WTC11 (cell line): ENCODE results near the gene ARHGAP28. TPM values are rescaled to one million over a fixed set of nuclear protein-coding genes. Genes with fewer than 3 reads are reported as not detected.

Experiments used
- ATAC-seq: fragments of 200-7000 bp; cut with Tn5 transposase; 2 replicates; pipeline ENCODE4 v1.10.0; 2021; ENCODE audit warnings: mild to moderate bottlenecking, moderate library complexity
- CTCF ChIA-PET: fragments of 300-600 bp; sonication (Branson Sonifier 250); formaldehyde crosslinking; loops from one replicate; lab custom pipeline; 2021; ENCODE audit warnings: antibody characterized with exemption; lab: Charles Lee
- POLR2A ChIA-PET: fragments of 350-600 bp; sonication (Branson Sonifier 250); formaldehyde crosslinking; loops from one replicate; lab custom pipeline; 2021; ENCODE audit warnings: antibody characterized with exemption; lab: Charles Lee
- DNase-seq: peaks from one replicate; pipeline ENCODE4 v3.0.0; 2021; ENCODE audit warnings: low spot score
- H3K27ac Mint-ChIP-seq: 2 replicates; pipeline ENCODE4 v1.8.0; 2021; ENCODE audit warnings: mixed read lengths
- H3K27me3 Mint-ChIP-seq: 2 replicates; pipeline ENCODE4 v1.8.0; 2021; ENCODE audit warnings: low read depth, mild to moderate bottlenecking, moderate library complexity, mixed read lengths
- H3K36me3 Mint-ChIP-seq: 2 replicates; pipeline ENCODE4 v1.8.0; 2021; ENCODE audit warnings: mixed read lengths
- H3K4me1 Mint-ChIP-seq: 2 replicates; pipeline ENCODE4 v1.8.0; 2022; ENCODE audit warnings: mixed read lengths
- H3K4me3 Mint-ChIP-seq: 2 replicates; pipeline ENCODE4 v1.8.0; 2021; ENCODE audit warnings: mild to moderate bottlenecking, moderate library complexity, mixed read lengths
- H3K9me3 Mint-ChIP-seq: 2 replicates; pipeline ENCODE4 v1.8.0; 2021; ENCODE audit warnings: mixed read lengths
- CTCF ChIP-seq: fragments of 200-600 bp; IDR thresholded peaks from 2 replicates; pipeline ENCODE4 v1.8.0; 2022; ENCODE audit warnings: antibody characterized with exemption
- NFE2L1 ChIP-seq: sonication (generic); formaldehyde crosslinking; IDR thresholded peaks from 2 replicates; pipeline ENCODE4 v1.8.1; 2023; ENCODE audit warnings: missing genetic modification reagents
- PRRX2 ChIP-seq: fragments of 250-450 bp; sonication (Bioruptor Pico); IDR thresholded peaks from 2 replicates; pipeline ENCODE4 v1.8.0; 2021; ENCODE audit warnings: mild to moderate bottlenecking
- ZNF263 ChIP-seq: sonication (generic); formaldehyde crosslinking; IDR thresholded peaks from 2 replicates; pipeline ENCODE4 v1.8.1; 2022; ENCODE audit warnings: low read depth, mild to moderate bottlenecking, moderate library complexity, missing genetic modification reagents
- ZNF425 ChIP-seq: fragments of 250-450 bp; sonication (Bioruptor Pico); conservative IDR thresholded peaks from 2 replicates; pipeline ENCODE4 v1.9.0; 2021; ENCODE audit warnings: mild to moderate bottlenecking
- ZNF532 ChIP-seq: fragments of 250-450 bp; sonication (Bioruptor Pico); IDR thresholded peaks from 2 replicates; pipeline ENCODE4 v1.9.0; 2021; ENCODE audit warnings: mild to moderate bottlenecking, borderline replicate concordance
- total RNA-seq: library from RNA; stranded (reverse); gene quantifications from 3 replicates; pipeline ENCODE4 v1.2.3, GENCODE V29; 2021
- TF ChIP-seq, protein P1 (sequence below): sonication (generic); formaldehyde crosslinking; IDR thresholded peaks from 2 replicates; pipeline ENCODE4 v1.8.1; 2023; ENCODE audit warnings: mild to moderate bottlenecking, missing genetic modification reagents, borderline replicate concordance
- TF ChIP-seq, protein P2 (sequence below): sonication (generic); formaldehyde crosslinking; IDR thresholded peaks from 2 replicates; pipeline ENCODE4 v1.8.0; 2023; ENCODE audit warnings: missing genetic modification reagents, mild to moderate bottlenecking, borderline replicate concordance
- TF ChIP-seq, protein P3 (sequence below): sonication (generic); formaldehyde crosslinking; IDR thresholded peaks from 2 replicates; pipeline ENCODE4 v1.8.1; 2022; ENCODE audit warnings: low read depth, mild to moderate bottlenecking, moderate library complexity, missing genetic modification reagents, borderline replicate concordance
- TF ChIP-seq, protein P4 (sequence below): sonication (generic); formaldehyde crosslinking; IDR thresholded peaks from 2 replicates; pipeline ENCODE4 v1.8.0; 2023; ENCODE audit warnings: missing genetic modification reagents

Gene ARHGAP28
- total RNA-seq, 1 experiment from 2014 or later, result 14.8 TPM

GRCh38 chr18:6871566-6871965, 142.1 kb downstream of the ARHGAP28 start (continued):
- TF ChIP-seq, protein P1, sequence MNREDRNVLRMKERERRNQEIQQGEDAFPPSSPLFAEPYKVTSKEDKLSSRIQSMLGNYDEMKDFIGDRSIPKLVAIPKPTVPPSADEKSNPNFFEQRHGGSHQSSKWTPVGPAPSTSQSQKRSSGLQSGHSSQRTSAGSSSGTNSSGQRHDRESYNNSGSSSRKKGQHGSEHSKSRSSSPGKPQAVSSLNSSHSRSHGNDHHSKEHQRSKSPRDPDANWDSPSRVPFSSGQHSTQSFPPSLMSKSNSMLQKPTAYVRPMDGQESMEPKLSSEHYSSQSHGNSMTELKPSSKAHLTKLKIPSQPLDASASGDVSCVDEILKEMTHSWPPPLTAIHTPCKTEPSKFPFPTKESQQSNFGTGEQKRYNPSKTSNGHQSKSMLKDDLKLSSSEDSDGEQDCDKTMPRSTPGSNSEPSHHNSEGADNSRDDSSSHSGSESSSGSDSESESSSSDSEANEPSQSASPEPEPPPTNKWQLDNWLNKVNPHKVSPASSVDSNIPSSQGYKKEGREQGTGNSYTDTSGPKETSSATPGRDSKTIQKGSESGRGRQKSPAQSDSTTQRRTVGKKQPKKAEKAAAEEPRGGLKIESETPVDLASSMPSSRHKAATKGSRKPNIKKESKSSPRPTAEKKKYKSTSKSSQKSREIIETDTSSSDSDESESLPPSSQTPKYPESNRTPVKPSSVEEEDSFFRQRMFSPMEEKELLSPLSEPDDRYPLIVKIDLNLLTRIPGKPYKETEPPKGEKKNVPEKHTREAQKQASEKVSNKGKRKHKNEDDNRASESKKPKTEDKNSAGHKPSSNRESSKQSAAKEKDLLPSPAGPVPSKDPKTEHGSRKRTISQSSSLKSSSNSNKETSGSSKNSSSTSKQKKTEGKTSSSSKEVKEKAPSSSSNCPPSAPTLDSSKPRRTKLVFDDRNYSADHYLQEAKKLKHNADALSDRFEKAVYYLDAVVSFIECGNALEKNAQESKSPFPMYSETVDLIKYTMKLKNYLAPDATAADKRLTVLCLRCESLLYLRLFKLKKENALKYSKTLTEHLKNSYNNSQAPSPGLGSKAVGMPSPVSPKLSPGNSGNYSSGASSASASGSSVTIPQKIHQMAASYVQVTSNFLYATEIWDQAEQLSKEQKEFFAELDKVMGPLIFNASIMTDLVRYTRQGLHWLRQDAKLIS (CRISPR knock-in tag), result no peak
- TF ChIP-seq CTCF, result no peak
- no peak for TF ChIP-seq ZNF532 (CRISPR knock-in tag)
- TF ChIP-seq, protein P2, sequence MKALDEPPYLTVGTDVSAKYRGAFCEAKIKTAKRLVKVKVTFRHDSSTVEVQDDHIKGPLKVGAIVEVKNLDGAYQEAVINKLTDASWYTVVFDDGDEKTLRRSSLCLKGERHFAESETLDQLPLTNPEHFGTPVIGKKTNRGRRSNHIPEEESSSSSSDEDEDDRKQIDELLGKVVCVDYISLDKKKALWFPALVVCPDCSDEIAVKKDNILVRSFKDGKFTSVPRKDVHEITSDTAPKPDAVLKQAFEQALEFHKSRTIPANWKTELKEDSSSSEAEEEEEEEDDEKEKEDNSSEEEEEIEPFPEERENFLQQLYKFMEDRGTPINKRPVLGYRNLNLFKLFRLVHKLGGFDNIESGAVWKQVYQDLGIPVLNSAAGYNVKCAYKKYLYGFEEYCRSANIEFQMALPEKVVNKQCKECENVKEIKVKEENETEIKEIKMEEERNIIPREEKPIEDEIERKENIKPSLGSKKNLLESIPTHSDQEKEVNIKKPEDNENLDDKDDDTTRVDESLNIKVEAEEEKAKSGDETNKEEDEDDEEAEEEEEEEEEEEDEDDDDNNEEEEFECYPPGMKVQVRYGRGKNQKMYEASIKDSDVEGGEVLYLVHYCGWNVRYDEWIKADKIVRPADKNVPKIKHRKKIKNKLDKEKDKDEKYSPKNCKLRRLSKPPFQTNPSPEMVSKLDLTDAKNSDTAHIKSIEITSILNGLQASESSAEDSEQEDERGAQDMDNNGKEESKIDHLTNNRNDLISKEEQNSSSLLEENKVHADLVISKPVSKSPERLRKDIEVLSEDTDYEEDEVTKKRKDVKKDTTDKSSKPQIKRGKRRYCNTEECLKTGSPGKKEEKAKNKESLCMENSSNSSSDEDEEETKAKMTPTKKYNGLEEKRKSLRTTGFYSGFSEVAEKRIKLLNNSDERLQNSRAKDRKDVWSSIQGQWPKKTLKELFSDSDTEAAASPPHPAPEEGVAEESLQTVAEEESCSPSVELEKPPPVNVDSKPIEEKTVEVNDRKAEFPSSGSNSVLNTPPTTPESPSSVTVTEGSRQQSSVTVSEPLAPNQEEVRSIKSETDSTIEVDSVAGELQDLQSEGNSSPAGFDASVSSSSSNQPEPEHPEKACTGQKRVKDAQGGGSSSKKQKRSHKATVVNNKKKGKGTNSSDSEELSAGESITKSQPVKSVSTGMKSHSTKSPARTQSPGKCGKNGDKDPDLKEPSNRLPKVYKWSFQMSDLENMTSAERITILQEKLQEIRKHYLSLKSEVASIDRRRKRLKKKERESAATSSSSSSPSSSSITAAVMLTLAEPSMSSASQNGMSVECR, result no peak
- no peak for TF ChIP-seq ZNF263 (CRISPR knock-in tag)
- TF ChIP-seq, protein P3, sequence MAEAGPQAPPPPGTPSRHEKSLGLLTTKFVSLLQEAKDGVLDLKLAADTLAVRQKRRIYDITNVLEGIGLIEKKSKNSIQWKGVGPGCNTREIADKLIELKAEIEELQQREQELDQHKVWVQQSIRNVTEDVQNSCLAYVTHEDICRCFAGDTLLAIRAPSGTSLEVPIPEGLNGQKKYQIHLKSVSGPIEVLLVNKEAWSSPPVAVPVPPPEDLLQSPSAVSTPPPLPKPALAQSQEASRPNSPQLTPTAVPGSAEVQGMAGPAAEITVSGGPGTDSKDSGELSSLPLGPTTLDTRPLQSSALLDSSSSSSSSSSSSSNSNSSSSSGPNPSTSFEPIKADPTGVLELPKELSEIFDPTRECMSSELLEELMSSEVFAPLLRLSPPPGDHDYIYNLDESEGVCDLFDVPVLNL (CRISPR knock-in tag), result no peak
- TF ChIP-seq PRRX2, result no peak

- Mint-ChIP-seq H3K9me3 (no peaks in the 10 kb centered on the region), H3K27me3 (no peaks in the 10 kb centered on the region), H3K4me1 (peaks cover 23% of the 10 kb centered on the region), H3K27ac (no peak overlapping the region), H3K4me3 (no peak overlapping the region), H3K36me3 (0 out of 2 replicates have a peak, but pooled peaks cover 3% of the 10 kb centered on the region)
- DNase-seq (no peak), ATAC-seq (no peak)
- ChIA-PET CTCF (no interaction called here), POLR2A (no interaction called here)
- TF ChIP-seq, protein P2, result no peak
- TF ChIP-seq ZNF425, result no peak
- TF ChIP-seq, protein P4, sequence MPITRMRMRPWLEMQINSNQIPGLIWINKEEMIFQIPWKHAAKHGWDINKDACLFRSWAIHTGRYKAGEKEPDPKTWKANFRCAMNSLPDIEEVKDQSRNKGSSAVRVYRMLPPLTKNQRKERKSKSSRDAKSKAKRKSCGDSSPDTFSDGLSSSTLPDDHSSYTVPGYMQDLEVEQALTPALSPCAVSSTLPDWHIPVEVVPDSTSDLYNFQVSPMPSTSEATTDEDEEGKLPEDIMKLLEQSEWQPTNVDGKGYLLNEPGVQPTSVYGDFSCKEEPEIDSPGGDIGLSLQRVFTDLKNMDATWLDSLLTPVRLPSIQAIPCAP (CRISPR knock-in tag), result no peak
- no peak for TF ChIP-seq NFE2L1 (CRISPR knock-in tag)
These were observed 143.7 kb downstream of the ARHGAP28 start for GRCh38 chr18:6873040-6873751.
